VCaP (cell line): ENCODE results near the gene SH3BGRL3.
"Not testable (repeated sequence)": the region's sequence is repeated elsewhere in the genome, so short reads cannot be mapped to it uniquely, and the experiment has no call there.

ENCODE experiments used
- H3K27ac ChIP-seq: fragments of 450-650 bp; 2 replicates; pipeline ENCODE4 v1.5.1; 2017
- CTCF ChIP-seq: fragments of 450-650 bp; conservative IDR thresholded peaks from 2 replicates; pipeline ENCODE4 v1.5.1; 2017; ENCODE audit warnings: mild to moderate bottlenecking, moderate library complexity

SH3BGRL3 gene

GRCh38 chr1:26322042-26322331 lies 42.1 kb downstream of the SH3BGRL3 start:
- no peak for TF ChIP-seq CTCF
- H3K27ac ChIP-seq, result no peak overlapping the region

GRCh38 chr1:26323382-26323781 lies 43.5 kb downstream of the SH3BGRL3 start:
- TF ChIP-seq CTCF, result no peak

GRCh38 chr1:26324550-26324949 lies 44.7 kb downstream of the SH3BGRL3 start:
- no peak for TF ChIP-seq CTCF
- no peak overlapping the region for H3K27ac ChIP-seq

More at GRCh38 chr1:26323382-26323781, 43.5 kb downstream of the SH3BGRL3 start:
- H3K27ac ChIP-seq, result no peak overlapping the region

GRCh38 chr1:26327956-26328362 lies 48.1 kb downstream of the SH3BGRL3 start:
- H3K27ac ChIP-seq, result no peak overlapping the region
- TF ChIP-seq CTCF, result no peak

GRCh38 chr1:26328597-26328996 lies 48.7 kb downstream of the SH3BGRL3 start:
- no peak for TF ChIP-seq CTCF

GRCh38 chr1:26329380-26329779 lies 49.5 kb downstream of the SH3BGRL3 start:
- H3K27ac ChIP-seq, result not testable (repeated sequence)

More at GRCh38 chr1:26328597-26328996, 48.7 kb downstream of the SH3BGRL3 start:
- H3K27ac ChIP-seq, result no peak overlapping the region

GRCh38 chr1:26330276-26330675 lies 50.4 kb downstream of the SH3BGRL3 start:
- no peak overlapping the region for H3K27ac ChIP-seq
- no peak for TF ChIP-seq CTCF
